Cardiac muscle cell (in vitro differentiated cells and primary cell): ENCODE results near the gene MESD. TPM values are rescaled to one million over a fixed set of nuclear protein-coding genes. Genes with fewer than 3 reads are reported as not detected.

Experiments
- DNase-seq, 2 donors: peaks; one replicate each; pipeline versions ENCODE4 v3.0.0 to v3.0.0-alpha.2; 2010 to 2017; ENCODE audit warnings: low read depth in 1 of 2, low spot score in 1 of 2
- H3K27ac ChIP-seq: fragments of 200-600 bp; sonication (generic); 2 replicates; pipeline ENCODE4 v1.5.1; 2016
- H3K27me3 ChIP-seq: fragments of 200-600 bp; sonication (generic); 2 replicates; pipeline ENCODE4 v1.6.0; 2016; ENCODE audit warnings: control low read depth
- H3K36me3 ChIP-seq: fragments of 200-600 bp; sonication (generic); 2 replicates; pipeline ENCODE4 v1.5.1; 2016; ENCODE audit warnings: control low read depth
- H3K4me1 ChIP-seq: fragments of 200-600 bp; sonication (generic); 2 replicates; pipeline ENCODE4 v1.8.1; 2017; ENCODE audit warnings: low read depth, mild to moderate bottlenecking, mixed run types
- H3K4me3 ChIP-seq: fragments of 200-600 bp; sonication (generic); 2 replicates; pipeline ENCODE4 v1.5.1; 2016; ENCODE audit warnings: mild to moderate bottlenecking
- H3K9me3 ChIP-seq: fragments of 200-600 bp; sonication (generic); 2 replicates; pipeline ENCODE4 v1.5.1; 2017; ENCODE audit warnings: low read depth, mild to moderate bottlenecking, control low read depth
- polyA plus RNA-seq: library from polyadenylated mRNA; unstranded; fragments of >200 nt; fragmentation: Nextera tagmentation; extraction: Ambion mirVana; gene quantifications from 2 replicates; pipeline ENCODE4 v1.2.1, GENCODE V29; 2016
- total RNA-seq: library from RNA; depleted of rRNA; stranded (reverse); fragments of >200 nt; gene quantifications from 2 replicates; pipeline ENCODE4 v1.2.3, GENCODE V29; 2016
- TF ChIP-seq, protein P1 (sequence below): IDR thresholded peaks from 2 replicates; pipeline ENCODE4 v1.5.1; 2012; ENCODE audit warnings: low read depth, mild to moderate bottlenecking, low read length

The MESD gene
- total and polyA plus RNA-seq, 2 experiments from 2014 or later, result 20.1 to 35.8 TPM

DNA sequence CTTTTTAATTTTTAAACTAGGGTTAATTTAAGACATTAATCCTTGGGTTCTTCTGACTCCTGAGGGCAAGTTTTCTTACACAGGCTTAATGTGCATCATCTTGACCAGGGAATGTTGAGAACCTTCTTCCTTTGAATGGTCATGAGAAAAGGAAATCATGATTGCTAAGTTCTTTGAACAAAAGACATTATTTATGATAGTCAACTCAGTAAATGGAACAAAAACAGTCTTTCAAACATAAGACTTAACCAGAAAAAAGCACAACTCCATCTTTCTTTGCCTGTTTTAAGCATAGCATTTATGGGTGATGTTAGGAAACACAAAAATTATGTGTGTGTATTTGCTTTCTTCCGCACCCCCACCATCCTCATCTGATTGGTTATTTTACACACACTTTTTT lies 16.5 kb upstream of the MESD start:
- Histone ChIP-seq H3K4me1 (no peaks in the 10 kb centered on the region), H3K27ac (no peak overlapping the region), H3K27me3 (peaks cover 9% of the 10 kb centered on the region), H3K9me3 (no peaks in the 10 kb centered on the region), H3K36me3 (no peaks in the 10 kb centered on the region), H3K4me3 (no peak overlapping the region)
- TF ChIP-seq, protein P1, sequence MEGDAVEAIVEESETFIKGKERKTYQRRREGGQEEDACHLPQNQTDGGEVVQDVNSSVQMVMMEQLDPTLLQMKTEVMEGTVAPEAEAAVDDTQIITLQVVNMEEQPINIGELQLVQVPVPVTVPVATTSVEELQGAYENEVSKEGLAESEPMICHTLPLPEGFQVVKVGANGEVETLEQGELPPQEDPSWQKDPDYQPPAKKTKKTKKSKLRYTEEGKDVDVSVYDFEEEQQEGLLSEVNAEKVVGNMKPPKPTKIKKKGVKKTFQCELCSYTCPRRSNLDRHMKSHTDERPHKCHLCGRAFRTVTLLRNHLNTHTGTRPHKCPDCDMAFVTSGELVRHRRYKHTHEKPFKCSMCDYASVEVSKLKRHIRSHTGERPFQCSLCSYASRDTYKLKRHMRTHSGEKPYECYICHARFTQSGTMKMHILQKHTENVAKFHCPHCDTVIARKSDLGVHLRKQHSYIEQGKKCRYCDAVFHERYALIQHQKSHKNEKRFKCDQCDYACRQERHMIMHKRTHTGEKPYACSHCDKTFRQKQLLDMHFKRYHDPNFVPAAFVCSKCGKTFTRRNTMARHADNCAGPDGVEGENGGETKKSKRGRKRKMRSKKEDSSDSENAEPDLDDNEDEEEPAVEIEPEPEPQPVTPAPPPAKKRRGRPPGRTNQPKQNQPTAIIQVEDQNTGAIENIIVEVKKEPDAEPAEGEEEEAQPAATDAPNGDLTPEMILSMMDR, result no peak
- DNase-seq, result no peak

DNA sequence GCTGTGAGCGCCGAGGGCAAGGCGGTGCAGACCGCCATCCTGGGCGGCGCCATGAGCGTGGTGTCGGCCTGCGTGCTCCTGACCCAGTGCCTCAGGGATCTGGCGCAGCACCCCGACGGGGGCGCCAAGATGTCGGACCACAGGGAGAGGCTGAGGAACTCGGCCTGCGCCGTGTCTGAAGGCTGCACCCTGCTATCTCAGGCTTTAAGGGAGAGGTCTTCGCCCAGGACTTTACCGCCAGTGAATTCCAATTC lies 13.4 kb upstream of the MESD start:
- Histone ChIP-seq H3K4me1 (no peaks in the 10 kb centered on the region), H3K36me3 (no peaks in the 10 kb centered on the region), H3K9me3 (no peaks in the 10 kb centered on the region), H3K4me3 (no peak overlapping the region), H3K27ac (no peak overlapping the region), H3K27me3 (peaks cover 9% of the 10 kb centered on the region)
- TF ChIP-seq, protein P1, result no peak
- DNase-seq, result no peak

DNA sequence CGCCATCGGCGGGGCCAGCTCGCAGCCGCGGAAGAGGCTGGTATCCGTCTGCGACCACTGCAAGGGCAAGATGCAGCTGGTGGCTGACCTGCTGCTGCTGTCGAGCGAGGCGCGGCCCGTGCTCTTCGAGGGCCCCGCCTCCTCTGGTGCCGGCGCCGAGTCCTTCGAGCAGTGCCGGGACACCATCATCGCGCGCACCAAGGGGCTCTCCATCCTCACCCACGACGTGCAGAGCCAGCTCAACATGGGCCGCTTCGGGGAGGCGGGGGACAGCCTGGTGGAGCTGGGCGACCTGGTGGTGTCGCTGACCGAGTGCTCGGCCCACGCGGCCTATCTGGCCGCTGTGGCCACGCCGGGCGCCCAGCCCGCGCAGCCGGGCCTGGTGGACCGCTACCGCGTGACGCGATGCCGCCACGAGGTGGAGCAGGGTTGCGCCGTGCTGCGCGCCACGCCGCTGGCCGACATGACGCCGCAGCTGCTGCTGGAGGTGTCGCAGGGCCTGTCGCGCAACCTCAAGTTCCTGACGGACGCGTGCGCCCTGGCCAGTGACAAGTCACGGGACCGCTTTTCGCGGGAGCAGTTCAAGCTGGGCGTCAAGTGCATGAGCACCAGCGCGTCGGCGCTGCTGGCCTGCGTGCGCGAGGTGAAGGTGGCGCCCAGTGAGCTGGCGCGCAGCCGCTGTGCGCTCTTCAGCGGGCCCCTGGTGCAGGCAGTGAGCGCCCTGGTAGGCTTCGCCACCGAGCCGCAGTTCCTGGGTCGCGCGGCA lies 12.9 kb upstream of the MESD start:
- H3K4me3 ChIP-seq, result peak overlapping the region; percentile 96
- H3K36me3 ChIP-seq, result no peaks in the 10 kb centered on the region
- peaks cover 9% of the 10 kb centered on the region for H3K27me3 ChIP-seq
- H3K9me3 ChIP-seq, result no peaks in the 10 kb centered on the region
- DNase-seq, result peak in 1 of 2 donors; percentile 38
- H3K27ac ChIP-seq, result no peak overlapping the region
- TF ChIP-seq, protein P1, result no peak
- no peaks in the 10 kb centered on the region for H3K4me1 ChIP-seq

DNA sequence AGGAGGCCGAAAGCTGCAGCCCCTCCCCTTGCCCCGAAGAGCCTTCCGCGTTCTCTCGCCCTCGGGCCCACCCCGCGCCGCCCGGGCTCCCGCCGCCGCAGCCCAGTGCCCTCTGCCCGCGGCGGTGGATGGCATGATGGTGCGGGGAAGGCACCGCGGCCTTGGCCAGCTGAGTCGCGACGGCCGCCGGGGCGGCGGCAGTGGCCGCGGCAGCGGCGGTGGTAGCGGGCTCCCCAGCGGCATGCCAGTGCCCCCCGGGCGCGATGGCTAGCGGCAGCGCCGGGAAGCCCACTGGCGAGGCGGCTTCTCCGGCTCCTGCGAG lies 12.4 kb upstream of the MESD start:
- H3K36me3 ChIP-seq, result no peaks in the 10 kb centered on the region
- no peak for DNase-seq
- peaks cover 9% of the 10 kb centered on the region for H3K27me3 ChIP-seq
- H3K27ac ChIP-seq, result no peak overlapping the region
- H3K4me1 ChIP-seq, result no peaks in the 10 kb centered on the region
- TF ChIP-seq, protein P1, result no peak
- H3K9me3 ChIP-seq, result no peaks in the 10 kb centered on the region
- peak overlapping the region; percentile 96 for H3K4me3 ChIP-seq

DNA sequence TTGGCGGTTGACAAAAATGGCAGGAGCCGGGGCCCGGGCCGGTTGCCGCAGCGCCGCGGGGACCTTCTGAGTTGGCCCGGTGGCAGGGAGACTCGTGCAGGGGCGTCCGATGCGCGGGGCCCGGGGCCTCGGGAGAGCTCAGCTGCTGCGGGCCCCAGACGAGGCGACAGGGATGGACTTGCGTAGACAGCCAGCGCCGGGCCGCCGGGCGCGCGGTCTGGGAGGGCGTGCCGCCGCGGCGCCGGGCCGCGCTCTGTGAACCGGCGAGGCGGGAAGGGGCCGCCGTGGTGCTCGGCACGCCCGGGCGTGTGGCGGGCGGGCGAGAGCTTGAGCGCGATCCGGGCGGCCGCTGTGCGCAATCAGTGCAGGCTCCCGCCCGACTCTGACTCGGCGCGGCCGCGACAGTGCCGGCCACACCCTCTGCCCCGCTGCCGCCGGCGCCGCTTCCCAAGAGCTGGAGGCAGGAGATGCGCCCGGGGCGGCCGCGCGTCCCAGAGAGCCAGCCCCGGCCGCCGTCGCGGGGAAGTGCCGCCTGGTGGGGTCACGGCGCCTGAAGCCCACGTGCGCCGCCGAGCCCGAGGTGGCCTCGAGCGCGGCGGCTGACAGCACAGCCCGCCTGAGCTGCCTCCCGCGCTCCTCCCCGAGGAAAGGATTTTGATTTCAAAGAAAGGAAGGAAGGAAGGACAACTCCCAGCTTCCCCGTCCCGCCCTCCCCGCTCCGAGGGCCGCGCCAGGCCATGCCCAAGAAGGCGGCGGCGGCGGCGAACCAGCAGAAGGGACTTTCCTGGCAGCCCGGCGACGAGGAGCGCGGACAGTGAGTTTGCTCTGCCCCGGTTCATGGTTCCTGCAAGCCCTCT lies 11.8 kb upstream of the MESD start:
- H3K4me1 ChIP-seq, result no peaks in the 10 kb centered on the region
- TF ChIP-seq, protein P1, result no peak
- no peaks in the 10 kb centered on the region for H3K9me3 ChIP-seq
- DNase-seq, result peak; percentile 47 to 66
- H3K27ac ChIP-seq, result peak overlapping the region; percentile 65
- H3K27me3 ChIP-seq, result peaks cover 9% of the 10 kb centered on the region
- no peaks in the 10 kb centered on the region for H3K36me3 ChIP-seq
- H3K4me3 ChIP-seq, result peak overlapping the region; percentile 96
